ENCODE measurements around the gene SMIM13.

SMIM13 gene

DNA sequence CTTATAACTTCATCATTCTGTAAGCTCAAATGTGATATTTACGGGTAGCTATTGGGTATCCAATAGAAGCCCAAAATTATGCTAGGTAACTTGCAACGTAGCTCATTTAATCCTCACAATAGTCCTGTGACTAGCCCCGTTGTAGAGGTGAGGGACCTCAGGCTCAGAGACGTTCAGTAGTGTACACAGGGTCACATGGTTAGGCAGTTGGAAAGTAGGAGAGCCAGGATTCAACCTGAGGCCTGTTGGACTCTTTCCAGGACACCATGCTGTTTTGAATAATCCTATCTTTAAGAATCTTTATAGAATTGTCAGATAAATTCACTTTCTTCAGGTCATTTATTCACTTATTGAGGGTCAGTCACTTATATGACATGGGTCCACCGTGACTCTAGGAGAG is 40.3 kb upstream of the SMIM13 start:
- TF ChIP-seq, protein P1, sequence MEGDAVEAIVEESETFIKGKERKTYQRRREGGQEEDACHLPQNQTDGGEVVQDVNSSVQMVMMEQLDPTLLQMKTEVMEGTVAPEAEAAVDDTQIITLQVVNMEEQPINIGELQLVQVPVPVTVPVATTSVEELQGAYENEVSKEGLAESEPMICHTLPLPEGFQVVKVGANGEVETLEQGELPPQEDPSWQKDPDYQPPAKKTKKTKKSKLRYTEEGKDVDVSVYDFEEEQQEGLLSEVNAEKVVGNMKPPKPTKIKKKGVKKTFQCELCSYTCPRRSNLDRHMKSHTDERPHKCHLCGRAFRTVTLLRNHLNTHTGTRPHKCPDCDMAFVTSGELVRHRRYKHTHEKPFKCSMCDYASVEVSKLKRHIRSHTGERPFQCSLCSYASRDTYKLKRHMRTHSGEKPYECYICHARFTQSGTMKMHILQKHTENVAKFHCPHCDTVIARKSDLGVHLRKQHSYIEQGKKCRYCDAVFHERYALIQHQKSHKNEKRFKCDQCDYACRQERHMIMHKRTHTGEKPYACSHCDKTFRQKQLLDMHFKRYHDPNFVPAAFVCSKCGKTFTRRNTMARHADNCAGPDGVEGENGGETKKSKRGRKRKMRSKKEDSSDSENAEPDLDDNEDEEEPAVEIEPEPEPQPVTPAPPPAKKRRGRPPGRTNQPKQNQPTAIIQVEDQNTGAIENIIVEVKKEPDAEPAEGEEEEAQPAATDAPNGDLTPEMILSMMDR (conservative IDR thresholded peaks at IDR 0.05; ENCODE audit: low read depth, low read length) = no peak
- no peaks in the 10 kb centered on the region for H3K27me3 ChIP-seq (ENCODE audit: insufficient read depth, low read depth)
- no peaks in the 10 kb centered on the region for H4K20me1 ChIP-seq (ENCODE audit: insufficient read depth)
- no peaks in the 10 kb centered on the region for H3K4me1 ChIP-seq (ENCODE audit: low read depth, poor library complexity, severe bottlenecking)
- no peak overlapping the region for H3K4me3 ChIP-seq (IDR thresholded peaks at IDR 0.05; ENCODE audit: insufficient read depth, low read depth, low read length)
- H3K36me3 ChIP-seq (ENCODE audit: insufficient read depth) = no peaks in the 10 kb centered on the region
- H3K79me2 ChIP-seq (ENCODE audit: insufficient read depth, low read depth) = no peaks in the 10 kb centered on the region
- no peak overlapping the region for H2AFZ ChIP-seq (ENCODE audit: low read depth)
- no peak overlapping the region for H3K9ac ChIP-seq
- no peak overlapping the region for H3K27ac ChIP-seq
- H3K4me2 ChIP-seq = no peak overlapping the region

DNA sequence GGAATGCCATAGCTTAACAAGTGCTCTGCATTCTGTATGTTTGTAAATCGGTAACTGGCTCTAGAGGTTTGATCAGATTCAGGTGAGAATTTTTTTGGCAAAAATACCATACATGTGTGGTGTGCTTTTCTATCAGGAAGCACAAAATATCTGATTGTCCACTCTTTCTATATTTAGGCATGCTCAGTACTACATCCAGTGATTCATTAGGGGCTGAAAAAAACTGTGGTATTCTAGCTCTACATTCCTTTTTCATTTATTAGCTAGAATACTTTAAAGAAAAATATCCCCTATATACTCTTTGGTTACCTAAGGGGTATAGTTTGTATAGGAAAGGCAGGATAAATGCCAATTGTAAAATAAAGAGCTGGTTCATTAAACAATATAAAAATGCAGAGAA is 38.9 kb upstream of the SMIM13 start:
- Histone ChIP-seq H3K4me2 (no peak overlapping the region), H3K27me3 (ENCODE audit: insufficient read depth, low read depth) (no peaks in the 10 kb centered on the region), H3K4me1 (ENCODE audit: low read depth, poor library complexity, severe bottlenecking) (no peaks in the 10 kb centered on the region), H3K4me3 (IDR thresholded peaks at IDR 0.05; ENCODE audit: insufficient read depth, low read depth, low read length) (no peak overlapping the region), H3K27ac (no peak overlapping the region), H3K9ac (no peak overlapping the region), H4K20me1 (ENCODE audit: insufficient read depth) (no peaks in the 10 kb centered on the region), H2AFZ (ENCODE audit: low read depth) (no peak overlapping the region), H3K36me3 (ENCODE audit: insufficient read depth) (no peaks in the 10 kb centered on the region), H3K79me2 (ENCODE audit: insufficient read depth, low read depth) (no peaks in the 10 kb centered on the region)
- TF ChIP-seq, protein P1 (conservative IDR thresholded peaks at IDR 0.05; ENCODE audit: low read depth, low read length) = no peak

DNA sequence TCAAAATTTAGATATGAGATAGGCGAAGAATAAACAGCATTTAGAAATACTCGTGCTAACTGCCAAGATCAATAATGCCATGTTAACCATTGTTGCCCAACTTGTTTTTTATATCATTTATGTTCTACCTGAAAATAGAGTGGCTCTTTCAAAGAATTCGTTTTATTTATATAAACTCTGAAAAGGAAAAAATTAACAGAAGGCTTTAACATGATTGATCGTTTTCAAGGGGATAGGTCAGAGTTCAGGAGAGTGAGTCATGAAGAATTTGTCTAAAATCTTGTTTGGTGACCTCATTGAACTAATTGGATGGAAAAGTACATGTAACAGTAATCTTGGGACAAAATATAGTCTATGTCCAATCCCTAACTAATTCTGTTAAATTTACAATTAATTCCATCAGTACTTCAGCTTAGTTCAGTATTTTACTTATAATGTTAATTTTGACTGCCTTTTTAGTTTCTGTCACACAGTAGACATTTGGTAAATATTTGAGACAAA is 38.5 kb upstream of the SMIM13 start:
- TF ChIP-seq, protein P1 (conservative IDR thresholded peaks at IDR 0.05; ENCODE audit: low read depth, low read length) = no peak
- Histone ChIP-seq H3K4me2 (no peak overlapping the region), H3K9ac (no peak overlapping the region), H3K27me3 (ENCODE audit: insufficient read depth, low read depth) (no peaks in the 10 kb centered on the region), H3K27ac (no peak overlapping the region), H4K20me1 (ENCODE audit: insufficient read depth) (no peaks in the 10 kb centered on the region), H3K4me1 (ENCODE audit: low read depth, poor library complexity, severe bottlenecking) (no peaks in the 10 kb centered on the region), H3K79me2 (ENCODE audit: insufficient read depth, low read depth) (no peaks in the 10 kb centered on the region), H3K4me3 (IDR thresholded peaks at IDR 0.05; ENCODE audit: insufficient read depth, low read depth, low read length) (no peak overlapping the region), H2AFZ (ENCODE audit: low read depth) (no peak overlapping the region), H3K36me3 (ENCODE audit: insufficient read depth) (no peaks in the 10 kb centered on the region)

DNA sequence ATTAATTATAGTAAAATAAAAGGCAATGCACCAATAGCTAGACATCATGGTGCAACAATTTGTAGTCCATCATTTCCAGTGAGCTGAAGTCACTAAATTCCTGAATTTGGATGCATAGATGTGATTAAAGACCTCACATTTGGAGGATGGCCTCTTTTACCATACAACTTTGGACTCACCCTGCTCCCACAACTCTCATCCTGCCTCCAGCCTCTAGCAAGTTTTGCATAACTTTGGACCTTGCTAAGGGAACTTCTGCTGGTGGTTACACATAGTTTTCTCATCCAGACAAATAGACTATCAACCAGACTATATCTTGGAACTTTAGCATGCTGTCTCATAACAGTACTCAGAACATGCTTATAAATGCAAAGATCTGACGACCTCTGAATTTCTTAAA is 36.8 kb upstream of the SMIM13 start:
- Histone ChIP-seq H3K27me3 (ENCODE audit: insufficient read depth, low read depth) (no peaks in the 10 kb centered on the region), H4K20me1 (ENCODE audit: insufficient read depth) (no peaks in the 10 kb centered on the region), H3K27ac (no peak overlapping the region), H3K4me1 (ENCODE audit: low read depth, poor library complexity, severe bottlenecking) (no peaks in the 10 kb centered on the region), H3K36me3 (ENCODE audit: insufficient read depth) (no peaks in the 10 kb centered on the region), H3K79me2 (ENCODE audit: insufficient read depth, low read depth) (no peaks in the 10 kb centered on the region), H3K9ac (no peak overlapping the region), H2AFZ (ENCODE audit: low read depth) (no peak overlapping the region), H3K4me3 (IDR thresholded peaks at IDR 0.05; ENCODE audit: insufficient read depth, low read depth, low read length) (no peak overlapping the region), H3K4me2 (no peak overlapping the region)
- TF ChIP-seq, protein P1 (conservative IDR thresholded peaks at IDR 0.05; ENCODE audit: low read depth, low read length) = no peak
